Vagina (tissue), 2 donors: ENCODE measurements around the gene GEMIN8. TPM values are rescaled to one million over a fixed set of nuclear protein-coding genes. Genes with fewer than 3 reads are reported as not detected.
A peak's percentile ranks its signal among the peaks of the same experiment; 100 is the strongest.

Experiments
- DNase-seq, 2 donors: peaks; one replicate each; pipeline ENCODE4 v3.0.0-alpha.2; 2017; ENCODE audit errors: extremely low spot score in 2 of 2
- H3K27ac ChIP-seq: fragments of 200-600 bp; sonication (generic); one replicate; pipeline ENCODE4 v1.5.1; 2019
- H3K27me3 ChIP-seq: fragments of 200-600 bp; sonication (generic); one replicate; pipeline ENCODE4 v1.5.1; 2019
- H3K36me3 ChIP-seq, 2 donors: fragments of 200-600 bp; sonication (generic); one replicate each; pipeline ENCODE4 v1.5.1; 2017 to 2019
- H3K4me1 ChIP-seq: fragments of 200-600 bp; sonication (generic); one replicate; pipeline ENCODE4 v1.5.1; 2019
- H3K4me3 ChIP-seq, 2 donors: fragments of 200-600 bp; sonication (generic); 1 replicate in 1 of 2; 2 replicates in 1 of 2; pipeline ENCODE4 v1.5.1; 2016 to 2019
- H3K9me3 ChIP-seq: fragments of 200-600 bp; sonication (generic); one replicate; pipeline ENCODE4 v1.5.1; 2019
- POLR2A ChIP-seq, 2 donors: fragments of 450-650 bp; IDR thresholded peaks; one replicate each; pipeline ENCODE4 v1.6.1; 2017; ENCODE audit warnings: antibody characterized with exemption in 2 of 2, mild to moderate bottlenecking in 2 of 2, moderate library complexity in 2 of 2
- POLR2AphosphoS5 ChIP-seq, 2 donors: sonication (generic); formaldehyde crosslinking; IDR thresholded peaks; one replicate each; pipeline ENCODE4 v1.9.0; 2017; ENCODE audit warnings: antibody characterized with exemption in 2 of 2, mild to moderate bottlenecking in 2 of 2, low read depth in 1 of 2; ENCODE audit not compliant: insufficient read depth in 1 of 2
- intact Hi-C: fragments of 100-400 bp; cut with DNase I; formaldehyde crosslinking; loops from one replicate; pipeline ENCODE4 v1.15.1; 2023
- total RNA-seq: library from RNA; depleted of rRNA; stranded (reverse); fragments of >200 nt; gene quantifications from one replicate; pipeline ENCODE4 v1.2.3, GENCODE V29; 2016
- TF ChIP-seq, protein P1 (sequence below), 3 experiments: fragments of 450-650 bp in 2 of 3; fragments of 200-600 bp in 1 of 3; sonication (generic) in 1 of 3; IDR thresholded peaks; one replicate each; pipeline ENCODE4 v1.5.1; 2017 to 2019; ENCODE audit warnings: antibody characterized with exemption in 3 of 3, mild to moderate bottlenecking in 2 of 3, moderate library complexity in 2 of 3

The GEMIN8 gene
- total RNA-seq, 1 donor from 2014 or later: 16.5 TPM

DNA sequence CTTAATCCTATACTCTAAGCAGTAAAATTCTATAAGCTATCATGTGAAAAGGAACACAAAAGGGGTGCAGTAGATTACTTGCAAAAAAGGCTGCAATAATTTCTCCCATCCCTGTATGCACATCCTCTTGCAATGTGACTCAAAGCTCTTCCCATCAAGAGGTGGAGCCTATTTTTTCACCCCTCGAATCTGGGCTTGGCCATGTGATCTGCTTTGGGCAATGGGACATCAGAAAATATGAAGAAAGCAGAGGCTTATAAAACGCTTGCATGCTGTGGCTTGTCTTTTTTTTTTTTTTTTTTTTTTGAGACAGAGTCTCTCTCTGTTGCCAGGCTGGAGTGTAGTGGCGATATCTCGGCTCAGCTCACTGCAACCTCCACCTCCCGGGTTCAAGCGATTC is 33.0 kb downstream of the GEMIN8 start:
- H3K4me1 ChIP-seq: no peaks in the 10 kb centered on the region
- no peak overlapping the region for H3K27ac ChIP-seq
- no peaks in the 10 kb centered on the region for H3K36me3 ChIP-seq
- H3K27me3 ChIP-seq: no peaks in the 10 kb centered on the region
- DNase-seq: no peak
- H3K9me3 ChIP-seq: no peaks in the 10 kb centered on the region
- no peak for TF ChIP-seq POLR2A (IDR thresholded peaks at IDR 0.05)
- no peak for TF ChIP-seq POLR2AphosphoS5 (IDR thresholded peaks at IDR 0.05; ENCODE audit: insufficient read depth in 1 of 2, low read depth in 1 of 2)
- TF ChIP-seq, protein P1, sequence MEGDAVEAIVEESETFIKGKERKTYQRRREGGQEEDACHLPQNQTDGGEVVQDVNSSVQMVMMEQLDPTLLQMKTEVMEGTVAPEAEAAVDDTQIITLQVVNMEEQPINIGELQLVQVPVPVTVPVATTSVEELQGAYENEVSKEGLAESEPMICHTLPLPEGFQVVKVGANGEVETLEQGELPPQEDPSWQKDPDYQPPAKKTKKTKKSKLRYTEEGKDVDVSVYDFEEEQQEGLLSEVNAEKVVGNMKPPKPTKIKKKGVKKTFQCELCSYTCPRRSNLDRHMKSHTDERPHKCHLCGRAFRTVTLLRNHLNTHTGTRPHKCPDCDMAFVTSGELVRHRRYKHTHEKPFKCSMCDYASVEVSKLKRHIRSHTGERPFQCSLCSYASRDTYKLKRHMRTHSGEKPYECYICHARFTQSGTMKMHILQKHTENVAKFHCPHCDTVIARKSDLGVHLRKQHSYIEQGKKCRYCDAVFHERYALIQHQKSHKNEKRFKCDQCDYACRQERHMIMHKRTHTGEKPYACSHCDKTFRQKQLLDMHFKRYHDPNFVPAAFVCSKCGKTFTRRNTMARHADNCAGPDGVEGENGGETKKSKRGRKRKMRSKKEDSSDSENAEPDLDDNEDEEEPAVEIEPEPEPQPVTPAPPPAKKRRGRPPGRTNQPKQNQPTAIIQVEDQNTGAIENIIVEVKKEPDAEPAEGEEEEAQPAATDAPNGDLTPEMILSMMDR (IDR thresholded peaks at IDR 0.05): no peak
- no peak overlapping the region for H3K4me3 ChIP-seq
- intact Hi-C loops: no loop called here

DNA sequence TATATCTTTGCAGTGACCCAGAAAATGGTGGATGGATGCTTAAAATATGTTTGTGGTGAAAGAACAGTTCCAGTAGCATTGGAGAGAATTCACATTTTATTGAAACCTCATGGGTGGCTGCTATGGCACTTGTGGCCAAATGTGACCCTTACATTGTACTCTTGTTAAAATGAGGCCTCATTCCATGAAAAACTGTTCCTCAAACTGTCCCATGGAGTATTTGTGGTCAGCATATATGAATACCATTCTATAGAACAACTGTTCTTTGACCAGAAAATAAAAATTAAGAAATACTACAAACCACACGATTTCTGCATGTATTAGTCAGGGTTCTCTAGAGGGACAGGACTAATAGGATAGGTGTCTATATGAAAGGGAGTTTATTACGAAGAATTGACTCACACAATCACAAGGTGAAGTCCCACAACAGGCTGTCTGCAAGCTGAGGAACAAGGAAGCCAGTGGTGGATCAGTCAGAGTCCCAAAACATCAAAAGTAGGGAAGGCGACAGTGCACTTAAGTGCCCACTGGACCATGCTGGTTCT is 35.1 kb downstream of the GEMIN8 start:
- Histone ChIP-seq H3K27me3 (no peaks in the 10 kb centered on the region), H3K4me1 (no peaks in the 10 kb centered on the region), H3K27ac (no peak overlapping the region), H3K36me3 (no peaks in the 10 kb centered on the region), H3K9me3 (no peaks in the 10 kb centered on the region), H3K4me3 (no peak overlapping the region)
- TF ChIP-seq POLR2AphosphoS5 (IDR thresholded peaks at IDR 0.05; ENCODE audit: insufficient read depth in 1 of 2, low read depth in 1 of 2) (no peak), POLR2A (IDR thresholded peaks at IDR 0.05) (no peak)
- TF ChIP-seq, protein P1 (IDR thresholded peaks at IDR 0.05): no peak
- intact Hi-C loops: no loop called here
- no peak for DNase-seq

DNA sequence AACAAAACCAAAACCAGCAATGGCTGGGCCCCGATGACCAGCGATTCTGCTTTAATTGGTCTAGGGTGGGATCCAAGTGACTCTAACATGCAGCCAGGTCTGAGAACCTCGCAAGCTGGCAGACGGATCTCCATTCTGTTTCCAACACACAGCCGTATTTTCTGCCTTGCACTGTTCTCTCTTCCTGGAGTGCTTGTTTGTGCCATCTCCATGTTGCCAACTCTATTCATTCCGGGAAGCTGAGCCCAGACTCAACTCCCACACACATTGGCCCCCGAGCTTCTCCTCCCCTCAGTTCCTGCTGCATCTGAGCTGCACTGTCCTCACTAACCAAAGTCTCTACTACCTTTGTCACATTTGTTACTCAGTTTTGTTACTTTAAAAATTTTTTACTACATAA is 35.6 kb downstream of the GEMIN8 start:
- H3K4me3 ChIP-seq: peak overlapping the region in 1 of 2 donors; percentile 13

DNA sequence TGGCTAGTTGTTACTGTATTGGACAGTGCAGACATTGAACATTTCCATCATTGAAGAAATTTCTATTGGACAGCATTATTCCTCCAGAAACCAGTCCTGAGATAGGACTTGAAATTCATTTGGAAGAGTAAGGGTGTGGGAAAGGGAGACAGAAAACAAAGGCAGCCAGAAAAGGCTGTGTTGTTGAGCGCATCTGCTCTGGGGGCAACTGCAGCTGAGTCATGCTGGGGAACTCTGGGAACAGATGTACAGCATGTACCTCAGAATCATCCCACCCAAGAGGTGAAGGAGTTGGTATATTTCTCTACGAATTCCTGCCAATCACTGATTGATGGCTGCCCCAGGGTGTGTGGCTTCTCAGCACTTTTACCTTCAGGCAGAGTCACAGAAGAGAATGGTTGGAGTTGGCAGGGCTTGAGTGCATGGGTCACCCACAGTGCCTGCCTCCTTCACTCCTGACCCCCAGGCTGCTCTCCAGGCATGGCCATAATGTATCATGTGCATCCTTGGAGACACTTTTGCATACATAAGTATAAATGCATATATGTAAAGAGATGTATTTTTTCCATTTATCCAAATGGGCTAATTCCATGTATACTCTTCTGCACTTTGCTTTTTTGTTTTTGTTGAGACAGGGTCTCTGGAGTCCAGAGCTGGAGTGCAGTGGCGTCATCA is 39.4 kb downstream of the GEMIN8 start:
- TF ChIP-seq POLR2A (IDR thresholded peaks at IDR 0.05) (no peak), POLR2AphosphoS5 (IDR thresholded peaks at IDR 0.05; ENCODE audit: insufficient read depth in 1 of 2, low read depth in 1 of 2) (no peak)
- TF ChIP-seq, protein P1 (IDR thresholded peaks at IDR 0.05): no peak
- H3K4me1 ChIP-seq: no peaks in the 10 kb centered on the region
- no peaks in the 10 kb centered on the region for H3K36me3 ChIP-seq
- no peak for DNase-seq
- no peaks in the 10 kb centered on the region for H3K9me3 ChIP-seq
- H3K4me3 ChIP-seq: no peak overlapping the region
- intact Hi-C loops: no loop called here
- no peak overlapping the region for H3K27ac ChIP-seq
- no peaks in the 10 kb centered on the region for H3K27me3 ChIP-seq

More for the DNA sequence above, 35.6 kb downstream of the GEMIN8 start:
- Histone ChIP-seq H3K27me3 (no peaks in the 10 kb centered on the region), H3K4me1 (no peaks in the 10 kb centered on the region), H3K36me3 (no peaks in the 10 kb centered on the region), H3K27ac (no peak overlapping the region), H3K9me3 (no peaks in the 10 kb centered on the region)
- intact Hi-C loops: no loop called here
- DNase-seq: no peak
- TF ChIP-seq, protein P1 (IDR thresholded peaks at IDR 0.05): no peak
- no peak for TF ChIP-seq POLR2A (IDR thresholded peaks at IDR 0.05)
- TF ChIP-seq POLR2AphosphoS5 (IDR thresholded peaks at IDR 0.05; ENCODE audit: insufficient read depth in 1 of 2, low read depth in 1 of 2): no peak
